Measurements from ENCODE around the gene UTP14C. TPM values are rescaled to one million over a fixed set of nuclear protein-coding genes. Genes with fewer than 3 reads are reported as not detected.

UTP14C gene
- total RNA-seq, 4 donors from 2014 or later, result 18.5 to 25.4 (median 19.8) TPM

DNA sequence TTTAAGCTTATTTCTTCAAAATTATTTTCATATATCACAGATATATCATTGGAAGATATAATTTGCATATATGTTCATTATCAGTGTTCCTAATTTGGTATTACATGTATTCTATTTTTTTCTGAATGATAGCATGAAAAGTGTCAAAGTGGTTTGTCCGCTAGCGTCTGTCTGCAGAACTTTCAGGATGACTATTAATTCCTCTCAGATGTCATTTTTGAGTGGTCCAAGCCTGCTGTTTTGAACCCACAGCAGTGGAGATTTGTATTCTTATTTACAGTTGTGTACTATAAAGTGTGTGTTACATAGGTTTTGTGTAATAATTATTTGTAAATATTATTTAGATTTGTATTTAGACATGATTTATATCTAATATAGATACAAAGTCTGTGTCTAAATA, 8.5 kb downstream of the UTP14C start:
- Histone ChIP-seq H3K27me3 (no peaks in the 10 kb centered on the region), H3K9me3 (no peaks in the 10 kb centered on the region), H3K27ac (no peak overlapping the region), H3K4me1 (peaks cover 0 to 7% (median 0%) of the 10 kb centered on the region in 3 donors), H3K36me3 (peaks cover 0 to 13% of the 10 kb centered on the region in 2 donors), H3K4me3 (no peak overlapping the region)
- WGBS, 2 donors (ENCODE audit: low coverage in 1 of 2), result 76 to 80% methylated on average over 2 of the region's 2 CpGs
- TF ChIP-seq EP300 (IDR thresholded peaks at IDR 0.05), result no peak
- no peak for TF ChIP-seq POLR2AphosphoS5 (IDR thresholded peaks at IDR 0.05)
- TF ChIP-seq CTCF (IDR thresholded peaks at IDR 0.05), result no peak
- no peak for TF ChIP-seq POLR2A (IDR thresholded peaks at IDR 0.05)
- no peak for ATAC-seq

DNA sequence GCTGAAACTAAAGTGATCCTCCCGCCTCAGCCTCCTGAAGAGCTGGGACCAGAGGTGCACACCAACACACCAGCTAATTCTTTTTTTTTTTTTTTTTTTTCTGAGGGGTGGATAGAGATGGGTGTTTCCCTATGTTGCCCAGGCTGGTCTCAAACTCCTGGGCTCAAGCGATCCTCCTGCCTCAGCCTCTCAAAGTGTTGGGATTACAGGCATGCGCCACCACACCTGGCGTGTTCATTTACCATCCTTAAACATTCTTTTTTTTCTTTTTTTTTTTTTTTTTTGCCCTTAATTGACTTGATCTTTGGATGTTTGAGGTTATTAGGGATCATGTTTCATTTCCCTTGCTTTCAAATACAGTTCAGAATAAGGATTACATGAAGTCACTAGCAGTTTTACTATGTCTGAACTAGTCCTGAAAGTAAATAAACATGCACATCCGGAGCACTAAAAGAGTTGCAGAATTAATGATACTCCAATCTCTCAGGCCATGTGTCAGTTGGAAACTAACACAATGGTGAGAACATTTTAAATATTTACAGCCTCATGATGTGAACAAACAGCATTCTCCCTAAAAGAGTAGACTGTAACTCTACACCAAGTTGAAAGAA, 10.2 kb downstream of the UTP14C start:
- 68 to 86% methylated on average over 4 to 5 of the region's 5 CpGs for WGBS, 2 donors (ENCODE audit: low coverage in 1 of 2)
- Histone ChIP-seq H3K27me3 (no peaks in the 10 kb centered on the region), H3K4me1 (peaks cover 0 to 2% (median 0%) of the 10 kb centered on the region in 3 donors), H3K4me3 (no peak overlapping the region), H3K27ac (no peak overlapping the region), H3K36me3 (no peaks in the 10 kb centered on the region), H3K9me3 (no peaks in the 10 kb centered on the region)
- TF ChIP-seq POLR2A (IDR thresholded peaks at IDR 0.05) (no peak), POLR2AphosphoS5 (IDR thresholded peaks at IDR 0.05) (no peak), EP300 (IDR thresholded peaks at IDR 0.05) (no peak), CTCF (IDR thresholded peaks at IDR 0.05) (no peak)
- ATAC-seq, result no peak

- H3K4me3 ChIP-seq, result no peak overlapping the region
- H3K4me1 ChIP-seq, result no peaks in the 10 kb centered on the region
- no peak overlapping the region for H3K27ac ChIP-seq
- TF ChIP-seq POLR2AphosphoS5 (IDR thresholded peaks at IDR 0.05) (no peak), EP300 (IDR thresholded peaks at IDR 0.05) (no peak)
- ATAC-seq, result no peak
- H3K9me3 ChIP-seq, result no peaks in the 10 kb centered on the region
- H3K36me3 ChIP-seq, result no peaks in the 10 kb centered on the region
- no peaks in the 10 kb centered on the region for H3K27me3 ChIP-seq
- 87 to 100% methylated on average over 1 of the region's 1 CpG for WGBS, 2 donors (ENCODE audit: low coverage in 1 of 2)
These were observed 11.5 kb downstream of the UTP14C start for GRCh38 chr13:52036037-52036436.

DNA sequence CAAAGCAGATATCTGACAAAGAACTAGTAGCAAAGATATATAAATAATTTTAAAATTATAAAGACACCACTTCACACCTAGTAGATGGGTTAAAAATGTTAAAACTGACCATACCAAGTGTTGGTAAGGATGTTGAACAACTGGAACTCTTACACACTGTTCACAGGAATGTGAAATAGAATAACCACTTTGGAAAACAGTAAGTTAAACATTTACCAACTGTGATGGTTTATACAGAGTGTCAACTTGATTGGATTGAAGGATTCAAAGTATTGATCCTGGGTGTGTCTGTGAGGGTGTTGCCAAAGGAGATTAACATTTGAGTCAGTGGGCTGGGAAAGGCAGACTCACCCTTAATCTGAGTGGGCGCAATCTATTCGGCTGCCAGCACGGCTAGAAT, 19.2 kb downstream of the UTP14C start:
- no peak overlapping the region for H3K27ac ChIP-seq
- no peaks in the 10 kb centered on the region for H3K4me1 ChIP-seq
- no peaks in the 10 kb centered on the region for H3K36me3 ChIP-seq
- no peaks in the 10 kb centered on the region for H3K27me3 ChIP-seq
- WGBS, 2 donors (ENCODE audit: low coverage in 1 of 2), result 100% methylated on average over 3 of the region's 3 CpGs
- no peak overlapping the region for H3K4me3 ChIP-seq
- H3K9me3 ChIP-seq, result peaks cover 0 to 7% (median 0%) of the 10 kb centered on the region in 3 donors
- ATAC-seq, result no peak
- TF ChIP-seq POLR2AphosphoS5 (IDR thresholded peaks at IDR 0.05) (no peak), EP300 (IDR thresholded peaks at IDR 0.05) (no peak)

DNA sequence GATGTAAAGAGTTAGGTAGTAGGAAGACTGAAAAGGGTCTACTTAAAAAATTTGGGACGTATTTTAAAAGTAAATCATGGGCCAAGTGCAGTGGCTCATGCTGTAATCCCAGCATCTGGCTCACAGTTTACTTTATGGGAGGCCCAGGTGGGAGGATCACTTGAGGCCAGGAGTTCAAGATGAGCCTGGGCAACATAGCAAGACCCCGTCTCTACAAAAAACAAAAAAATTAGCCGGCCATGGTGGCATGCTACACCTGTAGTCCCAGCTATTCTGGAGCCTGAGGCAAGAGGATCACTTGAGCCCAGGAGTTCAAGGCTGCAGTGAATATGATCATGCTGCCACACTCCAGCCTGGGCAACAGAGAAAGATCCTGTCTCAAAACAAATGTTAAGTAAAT, 23.0 kb downstream of the UTP14C start:
- TF ChIP-seq POLR2A (IDR thresholded peaks at IDR 0.05), result no peak
- no peak for TF ChIP-seq POLR2AphosphoS5 (IDR thresholded peaks at IDR 0.05)
- no peak for TF ChIP-seq EP300 (IDR thresholded peaks at IDR 0.05)
- no peak for TF ChIP-seq CTCF (IDR thresholded peaks at IDR 0.05)
- no peak overlapping the region for H3K4me3 ChIP-seq
- H3K9me3 ChIP-seq, result peaks cover 0 to 7% (median 0%) of the 10 kb centered on the region in 3 donors
- 67 to 85% methylated on average over 1 to 2 of the region's 3 CpGs for WGBS, 2 donors (ENCODE audit: low coverage in 1 of 2)
- no peaks in the 10 kb centered on the region for H3K27me3 ChIP-seq
- no peak for ATAC-seq
- H3K27ac ChIP-seq, result no peak overlapping the region
- H3K4me1 ChIP-seq, result no peaks in the 10 kb centered on the region
- H3K36me3 ChIP-seq, result no peaks in the 10 kb centered on the region

GRCh38 chr13:52048516-52048915, 24.0 kb downstream of the UTP14C start:
- WGBS, 2 donors (ENCODE audit: low coverage in 1 of 2), result 36 to 39% methylated on average over 2 of the region's 2 CpGs
- Histone ChIP-seq H3K27ac (no peak overlapping the region), H3K27me3 (no peaks in the 10 kb centered on the region), H3K4me3 (no peak overlapping the region), H3K9me3 (peaks cover 0 to 7% (median 0%) of the 10 kb centered on the region in 3 donors), H3K36me3 (no peaks in the 10 kb centered on the region), H3K4me1 (no peaks in the 10 kb centered on the region)
- TF ChIP-seq POLR2A (IDR thresholded peaks at IDR 0.05), result no peak
- no peak for TF ChIP-seq CTCF (IDR thresholded peaks at IDR 0.05)
- TF ChIP-seq EP300 (IDR thresholded peaks at IDR 0.05), result no peak
- TF ChIP-seq POLR2AphosphoS5 (IDR thresholded peaks at IDR 0.05), result no peak
- no peak for ATAC-seq

Data from gastroesophageal sphincter (tissue), 4 donors.